Astrocyte of the cerebellum (primary cell): Measurements from ENCODE around the gene SLC41A3.
"Not testable (repeated sequence)": the region's sequence is repeated elsewhere in the genome, so short reads cannot be mapped to it uniquely, and the experiment has no call there.

Experiments
- DNase-seq: peaks from one replicate; pipeline ENCODE4 v3.0.0-alpha.2; 2011; ENCODE audit warnings: low read depth
- H3K4me3 ChIP-seq: 2 replicates; pipeline ENCODE4 v1.5.1; 2011; ENCODE audit warnings: mild to moderate bottlenecking, low read depth, low read length, moderate library complexity
- in situ Hi-C: cut with HindIII; loops from 2 replicates; pipeline ENCODE4 v1.10.0; 2017; ENCODE audit warnings: low sequenced_read_pairs
- TF ChIP-seq, protein P1 (sequence below): IDR thresholded peaks from 2 replicates; pipeline ENCODE4 v1.5.1; 2012; ENCODE audit warnings: low read length, low read depth, moderate library complexity, mild to moderate bottlenecking; ENCODE audit errors: missing control alignments

Gene SLC41A3

DNA sequence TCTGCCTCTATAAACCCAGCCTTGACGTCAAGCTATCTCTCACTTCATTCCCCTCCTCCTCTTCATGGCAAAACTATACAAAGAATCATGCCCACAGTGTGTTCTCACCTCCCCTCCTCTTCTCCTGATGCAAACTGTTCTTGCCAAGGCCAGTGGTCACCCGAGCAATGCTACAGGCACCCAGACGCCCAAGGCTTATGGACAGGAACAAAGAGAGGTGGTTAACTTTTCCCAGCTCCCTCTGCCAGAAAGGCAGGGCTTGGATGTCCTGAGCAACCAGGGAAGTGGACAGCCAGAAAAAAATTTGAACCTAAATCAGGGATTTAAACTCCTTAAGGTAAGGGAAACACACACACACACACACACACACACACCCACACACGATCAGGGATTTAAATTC, 5.1 kb downstream of the SLC41A3 start:
- in situ Hi-C loops = no loop called here
- H3K4me3 ChIP-seq = no peak overlapping the region
- DNase-seq = no peak
- TF ChIP-seq, protein P1, sequence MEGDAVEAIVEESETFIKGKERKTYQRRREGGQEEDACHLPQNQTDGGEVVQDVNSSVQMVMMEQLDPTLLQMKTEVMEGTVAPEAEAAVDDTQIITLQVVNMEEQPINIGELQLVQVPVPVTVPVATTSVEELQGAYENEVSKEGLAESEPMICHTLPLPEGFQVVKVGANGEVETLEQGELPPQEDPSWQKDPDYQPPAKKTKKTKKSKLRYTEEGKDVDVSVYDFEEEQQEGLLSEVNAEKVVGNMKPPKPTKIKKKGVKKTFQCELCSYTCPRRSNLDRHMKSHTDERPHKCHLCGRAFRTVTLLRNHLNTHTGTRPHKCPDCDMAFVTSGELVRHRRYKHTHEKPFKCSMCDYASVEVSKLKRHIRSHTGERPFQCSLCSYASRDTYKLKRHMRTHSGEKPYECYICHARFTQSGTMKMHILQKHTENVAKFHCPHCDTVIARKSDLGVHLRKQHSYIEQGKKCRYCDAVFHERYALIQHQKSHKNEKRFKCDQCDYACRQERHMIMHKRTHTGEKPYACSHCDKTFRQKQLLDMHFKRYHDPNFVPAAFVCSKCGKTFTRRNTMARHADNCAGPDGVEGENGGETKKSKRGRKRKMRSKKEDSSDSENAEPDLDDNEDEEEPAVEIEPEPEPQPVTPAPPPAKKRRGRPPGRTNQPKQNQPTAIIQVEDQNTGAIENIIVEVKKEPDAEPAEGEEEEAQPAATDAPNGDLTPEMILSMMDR = no peak

DNA sequence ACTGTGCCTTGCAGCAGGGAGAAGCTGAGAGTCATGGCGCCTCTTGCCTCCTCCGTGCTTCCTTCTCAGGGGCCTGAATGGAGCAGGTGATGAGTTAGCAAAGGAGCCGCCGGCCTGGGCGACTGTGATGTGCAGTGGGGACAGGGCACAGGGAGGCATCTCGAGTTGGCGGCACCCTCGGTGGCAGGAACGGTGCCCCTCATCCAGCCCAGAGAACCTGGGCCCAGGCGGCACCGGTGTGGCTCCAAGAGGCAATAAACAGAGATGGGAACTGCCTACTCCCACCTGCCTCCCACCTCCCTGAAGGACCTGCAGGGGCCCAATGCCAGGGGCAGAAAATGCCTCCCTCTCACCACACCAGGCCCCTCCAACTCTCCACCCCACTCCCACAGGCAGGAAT, 6.2 kb downstream of the SLC41A3 start:
- no peak for DNase-seq
- TF ChIP-seq, protein P1 = no peak
- in situ Hi-C loops = no loop called here
- H3K4me3 ChIP-seq = no peak overlapping the region

DNA sequence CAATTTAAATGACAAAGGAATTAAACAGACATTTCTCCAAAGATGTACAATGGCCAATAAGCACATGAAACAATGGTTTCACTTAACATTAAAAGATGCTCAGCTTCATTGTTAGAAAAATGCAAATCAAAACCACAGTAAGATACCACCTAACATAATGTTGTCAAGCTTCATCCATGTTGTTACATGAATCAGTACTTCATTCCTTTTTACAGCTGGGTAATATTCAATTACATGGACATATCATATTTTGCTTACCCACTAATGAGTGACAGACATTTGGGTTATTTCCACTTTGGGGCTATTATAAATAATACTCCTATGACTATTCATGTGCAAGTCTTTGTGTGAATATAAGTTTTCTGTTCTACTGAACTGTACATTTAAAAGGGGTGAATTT, 7.8 kb downstream of the SLC41A3 start:
- no peak overlapping the region for H3K4me3 ChIP-seq
- in situ Hi-C loops = no loop called here
- no peak for DNase-seq
- TF ChIP-seq, protein P1 = no peak

DNA sequence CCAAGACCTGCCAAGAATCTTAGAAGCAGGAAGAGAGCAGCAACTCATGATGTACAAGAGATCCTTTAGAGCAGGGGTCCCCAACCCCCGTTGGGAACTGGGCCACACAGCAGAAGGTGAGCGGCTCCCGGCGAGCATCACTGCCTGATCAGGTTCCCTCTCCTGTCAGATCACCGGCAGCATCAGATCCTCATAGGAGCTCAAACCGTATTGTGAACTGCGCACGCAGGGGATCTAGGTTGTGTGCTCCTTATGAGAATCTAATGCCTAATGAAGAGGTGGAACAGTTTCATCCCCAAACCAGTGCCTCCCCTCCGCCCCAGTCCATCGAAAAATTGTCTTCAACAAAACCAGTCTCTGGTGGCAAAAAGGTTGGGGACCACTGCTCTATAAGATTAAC, 13.8 kb downstream of the SLC41A3 start:
- in situ Hi-C loops = no loop called here
- H3K4me3 ChIP-seq = no peak overlapping the region
- TF ChIP-seq, protein P1 = no peak
- DNase-seq = no peak

DNA sequence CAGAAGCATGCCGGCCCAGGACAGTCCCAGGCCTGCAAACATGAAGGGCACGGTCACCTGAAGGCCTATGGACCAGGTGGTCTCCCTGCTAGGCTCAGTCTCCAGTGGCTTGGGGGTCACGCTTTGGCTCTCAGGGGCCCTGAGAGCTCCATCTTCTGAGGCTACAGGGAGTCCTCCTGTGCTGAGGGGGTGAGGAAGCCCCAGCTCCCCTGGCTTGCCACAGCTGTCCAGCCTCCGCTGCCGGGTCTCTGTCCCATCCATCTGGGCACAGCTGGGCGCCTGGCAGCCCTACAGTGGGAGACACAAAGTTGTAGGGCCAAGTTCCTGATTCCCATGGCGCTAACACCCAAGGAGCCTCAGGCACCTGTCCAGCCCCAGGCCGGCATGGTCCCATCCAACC, 16.0 kb downstream of the SLC41A3 start:
- in situ Hi-C loops = no loop called here
- no peak for DNase-seq
- TF ChIP-seq, protein P1 = no peak
- no peak overlapping the region for H3K4me3 ChIP-seq

DNA sequence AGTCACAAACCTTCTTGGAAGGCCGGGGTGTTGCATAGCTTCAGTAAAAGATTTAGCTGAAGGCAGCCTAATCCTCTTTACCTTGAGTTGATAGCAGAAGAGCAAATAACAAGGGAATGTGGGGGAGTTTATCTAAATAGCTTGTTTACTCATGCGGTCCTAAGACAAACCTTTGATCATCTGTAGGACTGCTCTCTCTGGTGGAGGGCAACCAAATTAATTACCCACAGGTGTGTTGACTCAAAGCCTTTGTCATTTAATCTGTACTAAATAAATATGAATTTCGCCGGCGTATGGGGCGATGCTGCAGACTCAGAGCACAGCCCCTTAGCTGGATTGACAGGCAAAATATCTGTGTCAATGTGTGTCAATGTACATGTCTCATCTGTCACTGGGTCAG, 17.2 kb downstream of the SLC41A3 start:
- DNase-seq, in situ Hi-C loops, H3K4me3 ChIP-seq: not testable (repeated sequence)

DNA sequence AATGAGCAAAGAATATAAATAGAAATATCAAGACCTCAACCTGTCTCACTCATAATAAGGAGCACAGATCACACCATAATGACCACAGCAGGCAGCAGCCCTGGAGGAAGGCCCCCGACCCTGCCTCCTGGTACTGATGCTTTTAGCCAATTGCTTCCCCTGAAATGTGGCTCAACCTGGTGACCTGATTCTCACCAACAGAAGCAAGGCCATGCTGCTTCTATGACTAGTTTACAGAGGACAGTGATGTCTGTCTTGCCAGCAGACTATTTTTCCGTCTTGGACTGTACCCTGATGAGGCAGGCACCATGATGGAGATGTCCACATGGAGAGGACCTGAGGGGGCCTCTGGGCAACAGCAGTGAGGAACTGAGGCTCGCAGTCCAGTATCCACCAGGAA, 18.0 kb downstream of the SLC41A3 start:
- DNase-seq = no peak
- H3K4me3 ChIP-seq = no peak overlapping the region
- in situ Hi-C loops = no loop called here
- TF ChIP-seq, protein P1 = no peak
